TTC549 (cell line): ENCODE results near the gene P2RY13.

ENCODE experiments used
- FAIRE-seq: peaks from 2 replicates; lab custom pipeline; 2012; peaks lifted over from hg19 to GRCh38; lab: Jason Lieb, UNC

The P2RY13 gene

GRCh38 chr3:151319628-151320027 is 9.7 kb downstream of the P2RY13 start:
- FAIRE-seq = no peak

DNA sequence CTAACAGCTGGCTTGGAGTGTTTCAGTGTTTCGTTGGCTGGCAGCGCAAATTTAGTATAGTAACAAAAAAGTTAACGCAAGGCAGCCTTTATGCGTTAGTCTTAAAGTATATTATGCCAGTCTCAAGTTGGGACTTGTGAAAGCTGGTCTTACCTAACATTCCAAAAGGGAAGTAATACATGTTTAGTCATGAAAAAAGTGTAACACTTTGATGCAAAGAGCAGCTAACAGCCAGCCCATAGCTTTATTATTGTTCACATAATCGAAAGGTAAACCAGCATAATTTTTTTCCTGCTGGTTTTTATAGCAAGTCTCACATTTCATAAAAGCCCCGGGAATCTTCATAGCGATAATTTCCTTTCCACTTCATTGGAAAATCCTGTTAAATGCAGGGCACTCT is 10.4 kb downstream of the P2RY13 start:
- FAIRE-seq = no peak

DNA sequence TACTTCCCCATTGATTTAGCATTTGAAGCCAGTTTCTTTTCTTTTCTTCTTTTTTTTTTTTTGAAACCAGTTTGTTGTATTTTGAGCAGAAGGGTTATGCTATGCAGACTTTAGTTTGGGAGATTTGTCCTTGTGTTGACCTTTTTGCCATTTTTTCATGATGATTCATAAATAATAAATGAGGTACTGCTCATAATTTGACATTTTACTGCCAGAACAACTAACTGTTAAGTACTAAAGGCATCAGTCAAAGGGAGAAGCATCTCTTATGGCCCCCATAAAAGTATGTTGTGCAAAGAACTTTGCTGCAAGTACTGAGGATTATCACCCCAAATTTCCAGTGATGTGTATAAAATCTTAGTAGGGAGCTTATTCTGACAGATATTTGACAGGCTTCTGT is 11.0 kb downstream of the P2RY13 start:
- FAIRE-seq = no peak

GRCh38 chr3:151316267-151316991 is 12.9 kb downstream of the P2RY13 start, which contains the start of gene GPR87:
Gene GPR87 (minus strand): TSS chr3:151316820. CDS start chr3:151300100, 16,720 bp downstream.
- no peak for FAIRE-seq

DNA sequence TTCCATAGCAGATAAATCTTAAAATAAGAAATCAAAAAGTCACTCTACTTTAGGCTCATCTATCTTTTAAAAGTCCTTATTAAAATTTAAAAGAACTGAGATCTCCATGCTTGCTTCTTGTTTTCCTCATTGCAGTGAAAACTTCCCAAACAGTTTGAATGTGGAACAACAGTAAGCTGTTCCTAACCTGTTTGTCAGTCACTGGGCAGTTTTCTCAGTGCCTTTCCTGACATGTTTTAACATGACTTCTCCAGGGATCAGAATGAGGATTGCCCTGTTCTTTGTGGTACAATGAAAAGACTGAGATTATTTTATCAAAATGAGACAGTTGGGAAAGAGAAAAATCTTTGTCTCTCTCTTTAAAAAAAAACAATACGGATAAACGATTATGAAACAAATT is 13.5 kb downstream of the P2RY13 start:
- FAIRE-seq = no peak

GRCh38 chr3:151315136-151315535 is 14.2 kb downstream of the P2RY13 start:
- FAIRE-seq = no peak

- FAIRE-seq = no peak
These were observed 14.8 kb downstream of the P2RY13 start for GRCh38 chr3:151314593-151314992.

DNA sequence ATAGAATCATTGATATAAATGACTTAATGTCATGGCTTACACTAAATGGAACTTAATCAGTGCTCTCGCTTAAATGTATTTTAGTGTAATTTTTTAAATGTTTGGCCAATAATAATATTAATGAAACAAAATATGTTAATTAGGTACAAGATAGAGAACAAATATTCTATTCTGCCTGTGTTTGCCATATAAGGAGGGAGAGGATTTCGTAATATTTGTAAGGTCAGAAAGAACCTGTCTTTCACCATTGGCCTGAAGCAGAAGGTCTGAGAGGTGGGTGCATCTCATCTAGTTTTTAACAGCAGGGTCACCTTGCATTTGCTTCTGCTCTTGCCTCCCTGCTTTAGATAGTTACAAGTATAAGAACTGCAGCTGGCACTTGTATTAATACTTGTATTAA is 15.2 kb downstream of the P2RY13 start:
- FAIRE-seq = no peak

- no peak for FAIRE-seq
These were observed 16.4 kb downstream of the P2RY13 start for GRCh38 chr3:151312972-151313371.

- FAIRE-seq = no peak
These were observed 19.8 kb downstream of the P2RY13 start for GRCh38 chr3:151309566-151309965.

- no peak for FAIRE-seq
These were observed 21.5 kb downstream of the P2RY13 start for GRCh38 chr3:151307583-151308488.

DNA sequence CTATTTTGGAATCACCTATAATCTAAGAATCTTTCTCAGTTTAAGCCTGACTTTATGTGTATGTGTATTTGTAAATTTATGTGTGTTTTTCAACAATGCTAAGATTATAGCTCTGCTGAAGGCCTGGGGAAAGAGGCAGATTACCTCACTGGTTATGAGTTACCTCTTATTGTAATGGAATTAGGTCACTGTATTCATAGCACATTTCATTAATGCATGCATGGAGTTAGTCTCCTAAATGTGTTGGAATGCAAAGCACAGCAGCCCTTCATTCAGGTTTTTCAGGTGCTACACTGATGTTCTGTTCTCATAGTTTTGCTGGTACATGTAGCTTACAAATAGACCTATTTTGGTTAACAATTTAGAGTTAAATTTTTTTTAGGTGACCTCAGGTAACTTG is 22.2 kb downstream of the P2RY13 start:
- FAIRE-seq = no peak

DNA sequence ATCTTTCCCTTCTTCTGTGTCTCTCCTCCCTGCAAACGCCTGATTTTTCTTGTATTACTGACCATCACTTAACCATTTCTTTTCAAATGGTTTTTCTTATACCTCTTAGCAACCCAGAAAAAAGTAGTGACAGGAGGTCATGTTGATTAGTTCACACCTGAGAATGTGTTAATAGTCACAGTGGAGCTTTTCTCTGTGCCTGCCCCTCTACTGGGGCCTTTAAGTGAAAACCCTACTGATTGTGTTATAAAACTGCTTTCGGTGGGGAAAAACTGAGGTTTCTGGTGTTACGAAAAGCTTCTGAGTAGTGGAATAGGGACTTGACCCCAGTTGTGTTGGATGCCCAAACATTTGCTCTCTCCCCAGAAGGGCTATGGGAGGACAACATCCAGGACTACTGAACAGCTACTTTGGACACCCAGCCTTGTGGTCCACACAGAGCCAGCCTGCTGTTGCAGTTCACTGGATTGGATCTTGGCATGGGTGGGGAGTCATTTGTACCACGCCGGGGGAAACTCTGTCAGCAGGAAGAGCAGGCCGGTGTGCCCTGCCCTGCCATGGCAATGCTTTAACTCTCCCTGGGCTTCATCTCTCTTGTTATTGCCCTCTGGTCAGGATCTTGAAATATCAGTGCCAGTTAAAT is 23.1 kb downstream of the P2RY13 start:
- FAIRE-seq = no peak

DNA sequence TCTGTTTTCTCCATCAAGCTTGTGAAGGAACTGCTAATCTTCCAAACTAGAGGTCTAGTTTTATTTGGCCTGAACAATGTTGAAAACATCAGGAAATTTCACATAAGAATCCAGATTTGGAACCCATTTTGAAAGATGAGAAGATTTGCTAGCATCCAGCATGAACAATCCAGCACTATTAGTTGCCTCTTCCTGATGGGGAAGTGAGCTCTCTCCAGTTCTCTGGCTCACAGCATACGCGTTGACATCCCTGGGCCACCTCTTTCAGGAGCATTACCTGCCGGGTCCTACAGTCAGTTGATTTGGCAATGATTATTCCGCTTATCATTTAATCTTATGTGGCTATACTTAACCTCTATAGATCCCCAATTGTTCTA is 23.6 kb downstream of the P2RY13 start:
- no peak for FAIRE-seq

DNA sequence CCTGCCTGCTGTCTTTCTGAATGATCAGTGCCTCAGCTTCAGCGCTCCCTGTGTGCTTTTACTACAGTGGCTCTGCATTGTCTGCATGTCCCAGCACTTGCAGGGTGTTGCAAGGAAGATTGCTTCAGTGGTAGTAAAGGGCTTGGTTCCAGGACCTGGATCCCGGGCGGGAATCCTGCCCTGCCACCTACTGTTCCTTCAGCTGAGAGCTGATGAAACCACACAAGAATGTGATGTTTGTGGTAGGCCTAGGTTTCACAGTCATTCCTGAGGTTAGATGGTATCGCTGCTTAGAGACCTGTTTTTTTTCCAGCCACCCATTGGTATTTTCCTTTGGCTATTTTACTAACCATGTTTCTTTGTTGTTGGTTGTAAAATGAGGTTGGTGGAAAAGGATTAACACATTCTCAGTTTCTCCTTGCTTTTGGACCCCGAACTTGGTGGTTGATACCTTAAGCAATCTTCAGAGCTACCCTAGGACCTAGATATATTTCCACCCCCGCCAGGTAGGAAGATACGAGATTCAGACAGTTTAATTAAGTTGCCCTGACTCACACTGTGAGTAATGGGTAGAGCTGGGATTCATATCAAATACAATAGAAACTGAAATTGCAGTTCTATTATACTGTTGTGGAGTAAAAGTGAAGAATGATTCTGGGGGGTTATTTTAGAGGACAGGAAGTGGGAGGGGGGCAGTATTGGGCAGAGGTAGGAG is 24.1 kb downstream of the P2RY13 start:
- no peak for FAIRE-seq

GRCh38 chr3:151303751-151304150 is 25.6 kb downstream of the P2RY13 start:
- no peak for FAIRE-seq

GRCh38 chr3:151301787-151302186 is 27.6 kb downstream of the P2RY13 start:
- no peak for FAIRE-seq

- no peak for FAIRE-seq
These were observed 28.8 kb downstream of the P2RY13 start for GRCh38 chr3:151300539-151300938.

- FAIRE-seq = no peak
These were observed 30.3 kb downstream of the P2RY13 start for GRCh38 chr3:151299006-151299405.

- FAIRE-seq = no peak
These were observed 31.9 kb downstream of the P2RY13 start for GRCh38 chr3:151297429-151297828.

GRCh38 chr3:151296226-151296625 is 33.1 kb downstream of the P2RY13 start:
- FAIRE-seq = no peak

GRCh38 chr3:151293127-151293526 is 36.2 kb downstream of the P2RY13 start:
- no peak for FAIRE-seq
